GM18870 (cell line): ENCODE results near the gene PAFAH1B1.
"Not testable (repeated sequence)": the region's sequence is repeated elsewhere in the genome, so short reads cannot be mapped to it uniquely, and the experiment has no call there.

Experiments used
- ATAC-seq: cut with Tn5 transposase; IDR thresholded peaks from one replicate; pipeline ENCODE4 v1.9.1; 2021; ENCODE audit warnings: moderate library complexity; ENCODE audit not compliant: unreplicated experiment

Gene PAFAH1B1

DNA sequence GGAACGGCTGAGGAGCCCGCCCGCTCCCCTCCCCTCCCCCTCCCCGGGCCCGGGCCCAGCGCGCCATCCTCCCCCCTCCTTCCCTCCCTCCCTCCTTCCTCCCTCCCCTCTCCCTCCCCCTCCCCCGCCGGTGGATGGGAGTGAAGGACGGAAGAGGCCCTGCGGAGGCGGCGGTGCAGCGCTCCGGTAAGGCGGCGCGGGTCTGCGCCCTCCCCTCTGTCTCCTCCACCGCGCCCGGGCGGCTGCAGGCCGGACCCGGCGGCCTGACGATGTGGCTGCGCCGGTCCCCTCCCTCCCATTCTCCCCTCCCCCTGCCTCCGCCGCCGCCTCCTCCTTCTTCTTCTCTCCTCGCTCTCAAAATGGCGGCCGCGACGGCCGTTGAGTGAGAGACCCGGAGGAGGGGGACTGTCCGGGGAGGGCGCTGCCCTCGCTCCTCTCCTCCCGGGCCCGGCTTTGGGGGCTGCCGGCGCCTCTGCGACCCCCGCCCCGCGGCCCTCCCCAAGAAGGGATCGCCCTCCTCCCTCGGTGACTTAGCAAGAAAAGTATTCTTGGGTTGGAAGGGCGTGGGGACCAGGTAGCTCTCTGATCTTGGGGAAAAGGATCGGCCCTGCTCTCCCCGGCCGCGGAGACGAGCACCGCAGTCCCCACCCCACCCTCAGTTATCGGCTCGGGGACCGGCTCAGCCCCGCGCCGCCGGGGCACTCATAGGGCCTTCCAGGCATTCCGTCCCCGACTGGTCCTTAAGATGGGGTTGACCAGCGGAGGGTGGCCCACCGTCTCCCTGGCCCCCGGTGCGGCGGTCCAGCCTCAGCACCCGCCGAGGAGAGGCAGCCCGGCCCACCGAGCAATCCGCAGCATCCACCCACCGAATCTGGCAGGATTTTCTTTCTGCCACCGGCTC lies 617 bp downstream of the PAFAH1B1 start:
- no peak for ATAC-seq

DNA sequence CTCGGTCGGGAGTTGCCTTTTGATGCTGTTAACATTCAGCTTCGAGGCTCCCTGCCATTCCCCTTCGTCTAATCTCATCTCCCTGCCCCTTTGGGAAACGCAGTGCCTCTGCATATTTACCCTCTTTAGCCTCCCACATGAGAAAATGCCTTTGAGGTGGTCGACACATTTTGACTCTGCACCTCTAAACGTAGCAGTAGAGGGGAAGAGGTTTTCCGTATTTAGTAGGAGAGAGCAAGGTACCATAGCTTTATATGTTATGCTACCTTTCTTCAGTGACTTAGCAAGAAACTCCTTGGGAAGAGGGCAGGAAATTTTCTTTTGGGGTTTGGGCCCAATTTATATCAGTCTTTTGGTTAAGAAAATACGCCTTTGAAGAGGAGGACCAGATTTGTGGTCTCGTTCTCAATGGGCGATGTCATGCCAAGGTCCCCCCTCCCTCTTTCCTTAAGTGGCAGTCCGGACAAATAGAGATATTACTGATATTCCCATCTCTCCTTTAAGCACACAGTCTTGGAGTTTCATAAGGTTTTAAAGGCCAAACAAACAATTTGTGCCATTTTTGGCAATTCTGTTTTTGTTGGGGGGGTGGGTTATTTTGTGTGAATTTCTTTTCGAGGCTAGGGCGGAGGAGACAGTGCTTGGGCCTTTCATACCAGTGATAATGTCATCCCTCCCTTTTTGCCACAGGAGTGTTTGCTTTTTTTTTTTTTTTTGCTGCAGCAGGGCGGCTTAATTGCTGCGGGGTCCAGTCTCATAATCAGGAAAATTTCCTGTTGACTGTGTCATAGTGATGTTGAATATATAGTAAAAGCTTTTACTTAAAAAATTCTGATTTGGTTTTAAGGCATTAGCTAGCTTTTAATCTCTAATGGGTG lies 1.5 kb downstream of the PAFAH1B1 start:
- ATAC-seq, result no peak

DNA sequence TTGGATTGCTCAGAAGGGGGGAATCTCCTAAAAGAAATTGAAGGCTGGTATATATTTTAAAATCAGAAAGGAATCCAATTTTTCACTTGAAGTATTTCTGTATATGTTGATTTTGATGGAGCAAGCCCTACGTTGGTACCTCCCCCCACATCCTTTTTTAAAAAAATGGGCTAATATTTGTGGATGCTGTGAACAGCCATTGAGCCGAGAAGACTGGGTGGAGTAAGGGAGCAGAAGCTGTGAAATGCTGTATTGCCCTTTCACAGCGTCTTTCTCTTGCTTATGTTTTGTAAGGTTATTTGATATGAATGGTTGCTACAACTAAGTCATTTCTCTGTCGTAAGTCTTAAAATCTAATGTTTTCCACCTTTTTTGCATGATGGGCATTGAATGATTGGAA lies 2.3 kb downstream of the PAFAH1B1 start:
- ATAC-seq, result no peak

DNA sequence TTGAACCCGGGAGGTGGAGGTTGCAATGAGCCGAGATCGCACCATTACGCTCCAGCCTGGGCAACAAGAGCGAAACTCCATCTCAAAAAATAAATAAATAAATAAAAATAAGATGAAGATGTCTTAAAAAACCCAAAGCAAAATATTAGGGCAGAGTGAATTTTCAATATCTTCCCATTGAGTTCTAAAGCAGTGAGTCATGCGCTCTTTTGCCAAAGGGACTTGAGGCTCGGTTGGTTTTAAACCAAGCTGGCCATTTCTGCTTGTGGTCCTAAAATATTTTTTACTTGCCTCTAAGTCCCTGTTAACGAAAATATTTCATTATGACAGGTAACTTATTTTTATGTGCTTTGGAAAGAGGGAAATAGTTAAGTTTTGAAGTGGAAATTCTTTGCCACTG lies 4.7 kb downstream of the PAFAH1B1 start:
- ATAC-seq, result no peak

DNA sequence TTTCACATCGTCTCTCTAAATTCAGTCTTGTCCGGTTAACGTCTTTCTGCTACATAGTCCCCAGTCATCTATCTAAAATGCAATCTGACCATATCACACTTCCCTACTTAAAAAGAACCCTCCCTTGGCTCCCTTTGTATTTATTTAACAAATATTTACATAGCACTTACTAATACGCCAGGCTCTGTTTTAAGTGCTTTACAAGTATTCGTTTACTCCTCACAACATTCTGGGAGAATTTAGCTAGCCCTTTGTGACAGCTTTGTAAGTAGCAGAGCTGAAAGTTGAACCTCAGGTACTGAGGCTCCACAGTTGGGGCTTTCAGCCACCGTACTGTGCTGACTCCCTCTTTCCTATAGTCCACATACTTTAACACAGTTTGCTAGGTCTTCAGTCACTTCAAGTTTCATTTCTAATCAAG lies 9.2 kb downstream of the PAFAH1B1 start:
- ATAC-seq, result no peak

DNA sequence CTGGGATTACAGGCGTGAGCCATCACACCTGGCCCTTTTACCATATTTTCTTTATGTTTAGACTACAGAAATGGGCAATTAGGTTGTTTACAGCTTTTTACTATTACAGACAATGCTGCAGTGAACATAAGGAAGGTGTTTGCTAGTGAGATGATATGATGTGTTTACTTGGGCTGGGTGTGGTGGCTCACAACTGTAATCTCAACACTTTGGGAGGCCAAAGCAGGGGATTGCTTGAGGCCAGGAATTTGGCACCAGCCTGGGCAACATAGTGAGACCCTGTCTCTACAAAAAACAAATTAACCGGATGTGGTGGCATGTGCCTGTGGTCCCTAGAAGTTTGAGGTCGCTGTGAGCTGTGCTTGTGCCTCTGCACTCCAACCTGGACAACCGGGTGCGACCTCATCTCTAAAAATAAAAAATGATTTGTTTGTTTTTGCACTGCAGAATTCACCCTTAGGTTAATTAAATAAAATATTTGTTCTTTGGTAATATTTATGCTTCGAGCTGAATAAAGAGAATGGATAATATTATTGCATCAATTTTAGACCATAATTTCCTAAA lies 15.0 kb downstream of the PAFAH1B1 start:
- ATAC-seq, result no peak

DNA sequence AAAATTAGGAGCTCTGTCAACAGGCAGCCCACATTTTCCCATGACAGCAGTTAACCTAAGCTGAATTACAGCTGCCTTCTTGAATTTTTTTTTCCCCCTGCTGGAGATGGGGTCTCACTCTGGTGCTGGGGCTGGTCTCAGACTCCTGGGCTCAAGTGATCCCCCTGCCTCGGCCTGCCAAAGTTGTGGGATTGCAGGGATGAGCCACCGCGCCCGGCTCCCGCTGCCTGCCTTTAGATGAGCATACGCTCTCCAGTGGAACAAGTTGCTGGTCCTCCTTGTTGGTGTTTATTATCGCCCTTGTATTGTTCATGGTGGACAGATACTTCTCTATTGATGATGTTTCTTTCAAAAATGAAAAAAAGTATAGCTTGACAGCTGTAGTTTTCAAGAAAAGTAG lies 15.6 kb downstream of the PAFAH1B1 start:
- no peak for ATAC-seq

DNA sequence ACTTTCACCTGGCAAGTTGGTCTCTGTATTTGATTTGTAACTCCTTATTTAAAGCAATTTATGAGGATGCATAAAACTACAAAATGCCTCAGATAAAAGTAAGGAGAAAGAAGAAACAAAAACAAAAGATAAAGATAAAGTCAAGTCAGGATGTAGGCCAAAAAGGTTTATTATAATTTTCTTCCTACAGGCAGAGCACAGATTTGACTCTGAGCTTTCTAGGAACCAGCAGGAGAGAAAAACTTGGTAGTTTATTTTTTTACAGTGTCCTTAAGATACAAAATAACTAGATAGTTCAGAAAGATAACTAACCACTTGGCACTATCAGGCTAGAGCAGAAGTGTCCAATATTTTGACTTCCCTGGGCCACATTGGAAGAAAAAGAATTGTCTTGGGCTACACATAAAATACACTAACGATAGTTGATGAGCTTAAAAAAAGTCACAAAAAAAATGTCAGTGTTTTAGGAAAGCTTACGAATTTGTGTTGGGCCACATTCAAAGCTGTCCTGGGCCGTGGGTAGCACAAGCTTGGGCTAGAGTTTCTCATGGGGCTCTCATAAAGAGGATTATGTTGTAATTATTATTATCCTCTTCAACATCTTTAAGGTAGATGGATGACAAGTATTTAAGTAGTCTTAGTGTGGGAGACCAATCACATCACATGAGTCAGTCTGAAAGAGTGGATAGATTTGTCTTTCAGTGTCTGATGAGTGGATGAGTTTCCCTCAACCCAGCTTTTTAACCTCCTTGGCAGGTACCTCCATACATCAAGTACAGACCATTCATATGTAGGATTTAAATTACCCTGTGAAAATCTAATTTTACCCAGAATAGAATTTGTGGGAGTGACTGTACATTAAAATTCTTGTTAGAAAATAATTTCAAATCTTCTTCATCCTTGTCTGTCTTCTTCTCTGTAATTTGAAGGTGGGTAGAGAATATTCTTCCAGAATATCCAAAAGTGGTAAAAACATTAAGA lies 17.0 kb downstream of the PAFAH1B1 start:
- ATAC-seq, result no peak

DNA sequence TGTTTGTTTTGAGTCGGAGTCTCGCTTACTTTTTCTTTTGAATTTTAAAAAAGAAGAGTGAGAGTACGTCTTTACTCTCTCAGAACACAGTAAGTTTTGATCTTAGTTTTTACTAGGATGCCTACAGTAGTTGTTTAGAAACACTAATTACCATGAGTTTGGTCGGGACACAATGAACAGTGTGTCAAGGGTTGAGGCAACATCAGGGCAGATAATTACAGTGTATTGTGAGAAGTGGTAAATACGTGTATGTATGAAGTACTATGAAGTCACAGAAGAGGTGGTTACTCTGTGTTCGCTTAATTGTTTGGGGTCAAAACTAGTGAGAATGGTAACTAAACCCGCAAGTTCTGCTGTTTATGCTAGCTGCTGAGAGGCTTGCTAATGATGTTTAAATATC lies 18.2 kb downstream of the PAFAH1B1 start:
- no peak for ATAC-seq

DNA sequence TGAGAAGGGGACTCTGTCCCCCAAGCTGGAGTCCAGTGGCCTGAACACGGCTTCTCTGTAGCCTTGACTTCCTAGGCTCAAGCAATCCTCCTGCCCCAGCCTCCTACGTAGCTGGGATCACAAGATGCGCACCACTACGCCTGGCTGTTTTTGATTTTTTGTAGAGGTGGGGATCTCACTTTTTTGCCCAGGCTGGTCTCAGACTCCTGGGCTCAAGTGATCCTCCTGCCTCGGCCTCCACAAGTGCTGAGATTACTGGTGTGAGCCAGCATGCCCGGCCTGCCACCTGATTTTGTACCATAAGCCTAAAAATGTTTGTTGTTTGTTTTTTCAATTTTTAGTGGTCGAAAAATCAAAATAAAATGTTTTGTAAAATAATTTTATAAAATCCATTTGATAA lies 19.2 kb downstream of the PAFAH1B1 start:
- ATAC-seq, result no peak

DNA sequence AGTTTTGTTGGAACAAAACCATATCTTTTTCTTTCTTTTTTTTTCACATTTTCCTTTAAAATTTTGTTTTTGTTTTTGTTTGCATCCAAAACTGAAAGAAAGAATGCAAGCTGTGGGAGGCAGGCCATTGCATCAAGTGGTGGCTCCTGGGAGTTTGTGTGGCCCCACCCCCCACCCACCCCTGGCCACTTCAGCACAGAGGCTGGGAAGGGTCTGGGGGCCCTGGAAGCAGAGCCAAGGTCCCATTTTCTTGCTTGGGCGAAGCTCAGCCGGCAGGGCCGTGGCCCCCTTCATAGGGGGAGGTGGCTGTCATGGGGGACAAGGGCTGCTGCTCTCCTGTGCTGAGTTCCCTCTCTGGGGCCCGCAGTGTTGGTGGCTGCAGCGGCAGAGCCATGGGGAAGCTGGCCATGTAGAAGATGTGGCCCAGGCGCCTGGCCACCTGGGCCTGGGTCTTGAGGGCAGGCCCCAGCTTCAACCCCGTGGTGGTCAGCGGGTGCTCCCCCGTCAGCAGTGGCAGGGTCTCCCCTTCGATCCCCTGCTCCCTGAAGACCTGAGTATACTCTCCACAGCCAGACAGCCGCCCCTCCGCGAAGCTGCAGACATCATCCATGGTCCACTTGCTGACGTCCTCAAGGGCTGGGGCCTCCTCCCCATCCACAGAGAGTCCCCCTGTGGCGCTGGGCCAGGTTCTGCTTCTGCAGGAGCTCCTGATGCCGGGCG lies 19.8 kb downstream of the PAFAH1B1 start:
- ATAC-seq, result no peak

DNA sequence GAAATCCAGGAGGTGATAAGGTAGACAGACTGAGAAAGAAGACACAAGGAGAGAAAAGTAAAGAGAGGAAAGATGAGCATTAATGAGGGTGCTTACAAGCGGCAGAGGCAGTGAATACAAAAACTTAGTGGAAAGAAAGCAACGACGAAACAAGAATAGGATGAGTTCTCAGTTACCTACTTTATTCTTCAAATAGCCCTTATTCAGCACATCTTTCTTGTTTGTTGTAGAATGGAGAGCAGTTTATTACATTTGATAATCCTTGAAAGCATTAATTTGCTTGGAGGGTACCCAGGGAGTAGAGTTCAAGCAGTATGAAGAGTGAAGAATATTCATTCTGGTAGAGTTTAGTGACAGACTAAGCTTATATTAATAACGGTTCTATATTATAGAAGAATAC lies 22.4 kb downstream of the PAFAH1B1 start:
- ATAC-seq, result no peak

DNA sequence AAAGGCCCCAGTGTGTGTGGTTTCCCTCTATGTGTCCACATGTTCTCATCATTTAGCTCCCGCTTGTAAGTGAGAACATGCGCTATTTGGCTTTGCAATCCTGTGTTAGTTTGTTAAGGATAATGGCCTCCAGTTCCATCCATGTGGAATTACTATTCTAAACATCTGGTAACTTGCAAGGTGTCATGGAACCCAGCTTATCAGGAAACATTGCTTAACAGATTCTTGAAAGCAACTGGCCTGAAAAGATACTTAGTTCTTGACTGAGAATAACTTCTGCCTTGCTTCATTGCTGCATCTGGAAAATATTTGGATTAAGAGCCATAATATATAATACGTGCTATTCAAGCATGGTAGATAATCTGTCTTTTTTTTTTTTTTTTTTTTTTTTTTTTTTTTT lies 27.8 kb downstream of the PAFAH1B1 start:
- ATAC-seq, result no peak

DNA sequence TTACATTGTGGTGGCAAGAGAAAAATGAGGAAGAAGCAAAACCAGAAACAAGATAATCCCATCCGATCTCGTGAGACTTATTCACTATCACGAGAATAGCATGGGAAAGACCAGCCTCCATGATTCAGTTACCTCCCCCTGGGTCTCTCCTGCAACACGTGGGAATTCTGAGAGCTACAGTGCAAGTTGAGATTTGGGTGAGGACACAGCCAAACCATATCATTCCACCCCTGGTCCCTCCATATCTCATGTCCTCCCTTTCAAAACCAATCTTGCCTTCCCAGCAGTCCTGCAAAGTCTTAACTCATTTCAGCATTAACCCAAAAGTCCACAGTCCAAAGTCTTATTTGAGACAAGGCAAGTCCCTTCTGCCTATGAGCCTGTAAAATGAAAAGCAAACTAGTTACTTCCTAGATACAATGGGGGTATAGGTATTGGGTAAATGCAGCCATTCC lies 28.5 kb downstream of the PAFAH1B1 start:
- ATAC-seq, result not testable (repeated sequence)

DNA sequence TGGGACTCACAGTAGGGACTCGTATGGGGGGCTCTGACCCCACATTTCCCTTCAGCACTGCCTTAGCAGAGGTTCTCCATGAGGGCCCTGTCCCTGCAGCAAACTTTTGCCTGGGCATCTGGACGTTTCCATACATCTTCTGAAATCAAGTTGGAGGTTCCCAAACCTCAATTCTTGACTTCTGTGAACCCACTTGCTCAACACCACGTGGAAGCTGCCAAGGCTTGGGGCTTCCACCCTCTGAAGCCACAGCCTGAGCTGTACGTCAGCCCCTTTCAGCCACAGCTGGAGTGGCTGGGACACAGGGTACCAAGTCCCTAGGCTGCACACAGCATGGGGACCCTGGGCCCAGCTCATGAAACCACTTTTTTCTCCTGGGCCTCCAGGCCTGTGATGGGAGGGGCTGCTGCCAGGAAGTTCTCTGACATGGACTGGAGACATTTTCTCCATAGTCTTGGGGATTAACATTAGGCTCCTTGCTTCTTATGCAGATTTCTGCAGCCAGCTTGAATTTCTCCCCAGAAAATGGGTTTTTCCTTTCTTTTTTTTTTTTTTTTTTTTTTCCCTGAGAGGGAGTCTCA lies 29.4 kb downstream of the PAFAH1B1 start:
- not testable (repeated sequence) for ATAC-seq

DNA sequence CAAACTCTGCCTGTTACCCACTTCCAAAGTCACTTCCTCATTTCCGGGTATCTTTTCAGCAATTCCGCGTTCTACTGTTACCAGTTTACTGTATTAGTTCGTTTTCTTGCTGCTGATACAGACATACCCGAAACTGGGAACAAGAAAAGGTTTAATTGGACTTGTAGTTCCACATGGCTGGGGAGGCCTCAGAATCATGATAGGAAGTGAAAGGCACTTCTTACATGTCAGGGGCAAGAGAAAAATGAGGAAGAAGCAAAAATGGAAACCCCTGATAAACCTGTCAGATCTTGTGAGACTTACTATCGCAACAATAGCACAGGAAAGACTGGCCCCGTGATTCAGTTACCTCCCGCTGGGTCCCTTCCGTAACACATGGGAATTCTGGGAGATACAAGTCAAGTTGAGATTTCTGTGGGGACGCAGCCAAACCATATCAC lies 30.9 kb downstream of the PAFAH1B1 start:
- no peak for ATAC-seq

DNA sequence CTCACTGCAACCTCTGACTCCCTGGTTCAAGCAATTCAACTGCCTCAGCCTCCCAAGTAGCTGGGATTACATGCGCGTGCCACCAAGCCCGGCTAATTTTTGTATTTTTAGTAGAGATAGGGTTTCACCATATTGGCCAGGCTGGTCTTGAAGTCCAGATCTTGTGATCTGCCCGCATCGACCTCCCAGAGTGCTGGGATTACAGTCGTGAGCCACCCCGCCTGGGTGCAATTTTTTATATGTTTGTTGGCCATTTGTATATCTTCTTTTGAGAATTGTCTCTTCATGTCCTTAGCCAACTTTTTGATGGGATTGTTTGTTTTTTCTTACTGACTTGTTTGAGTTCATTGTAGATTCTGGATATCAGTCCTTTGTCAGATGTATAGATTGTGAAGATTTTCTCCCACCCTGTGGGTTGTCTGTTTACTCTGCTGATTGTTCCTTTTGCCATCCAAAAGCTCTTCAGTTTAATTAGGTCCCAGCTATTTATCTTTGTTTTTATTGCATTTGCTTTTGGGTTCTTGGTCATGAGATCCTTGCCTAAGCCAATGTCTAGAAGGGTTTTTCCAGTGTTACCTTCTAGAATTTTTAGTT lies 33.3 kb downstream of the PAFAH1B1 start:
- not testable (repeated sequence) for ATAC-seq

DNA sequence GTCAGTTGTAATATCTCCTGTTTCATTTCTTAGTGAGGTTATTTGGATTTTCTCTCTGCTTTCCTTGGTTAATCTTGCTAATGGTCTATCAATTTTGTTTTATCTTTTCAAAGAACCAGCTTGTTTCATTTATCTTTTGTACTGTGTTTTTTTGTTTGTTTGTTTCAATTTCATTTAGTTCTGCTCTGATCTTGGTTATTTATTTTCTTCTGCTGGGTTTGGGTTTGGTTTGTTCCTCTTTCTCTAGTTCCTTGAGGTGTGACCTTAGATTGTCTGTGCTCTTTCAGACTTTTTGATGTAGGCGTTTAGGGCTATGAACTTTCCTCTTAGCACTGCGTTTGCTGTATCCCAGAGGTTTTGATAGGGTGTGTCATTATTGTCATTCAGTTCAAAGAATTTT lies 35.5 kb downstream of the PAFAH1B1 start:
- ATAC-seq, result not testable (repeated sequence)

DNA sequence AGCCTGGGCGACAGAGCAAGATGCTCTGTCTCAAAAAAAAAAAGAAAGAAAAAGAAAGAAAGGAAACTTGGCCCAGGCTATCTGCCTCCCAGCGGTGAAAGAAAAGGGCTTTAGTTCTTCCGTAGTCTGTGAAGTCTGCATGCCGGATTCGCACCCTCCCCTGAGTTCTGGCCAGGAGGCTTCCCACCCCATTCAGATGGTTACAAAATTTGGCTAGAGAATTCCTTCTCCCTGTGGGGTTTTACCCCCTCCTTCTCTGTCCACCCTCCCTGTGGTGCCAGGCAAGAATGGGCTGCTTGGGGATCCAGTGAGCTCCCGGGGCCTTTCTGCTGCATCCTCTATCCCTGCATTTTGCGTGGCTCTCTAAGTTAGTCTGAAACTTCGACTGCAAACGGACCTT lies 37.8 kb downstream of the PAFAH1B1 start:
- no peak for ATAC-seq
